ENCODE results near the gene ID4. TPM values are rescaled to one million over a fixed set of nuclear protein-coding genes. Genes with fewer than 3 reads are reported as not detected.

Gene ID4
- total RNA-seq, 1 donor from 2014 or later, result 103 TPM

- Histone ChIP-seq H3K4me1 (peaks cover 0 to 5% of the 10 kb centered on the region in 2 donors), H3K9me3 (no peaks in the 10 kb centered on the region), H3K27me3 (no peaks in the 10 kb centered on the region), H3K27ac (peak overlapping the region; percentile 96), H3K4me3 (peak overlapping the region; percentile 63 to 95), H3K36me3 (peaks cover 0 to 11% of the 10 kb centered on the region in 2 donors)
- intact Hi-C loops (cut with DNase I), result loop anchor here (5.0 kb wide), 2 partner anchors 117 to 307 kb away; no protein-coding TSS in a partner anchor
- TF ChIP-seq, protein P1, sequence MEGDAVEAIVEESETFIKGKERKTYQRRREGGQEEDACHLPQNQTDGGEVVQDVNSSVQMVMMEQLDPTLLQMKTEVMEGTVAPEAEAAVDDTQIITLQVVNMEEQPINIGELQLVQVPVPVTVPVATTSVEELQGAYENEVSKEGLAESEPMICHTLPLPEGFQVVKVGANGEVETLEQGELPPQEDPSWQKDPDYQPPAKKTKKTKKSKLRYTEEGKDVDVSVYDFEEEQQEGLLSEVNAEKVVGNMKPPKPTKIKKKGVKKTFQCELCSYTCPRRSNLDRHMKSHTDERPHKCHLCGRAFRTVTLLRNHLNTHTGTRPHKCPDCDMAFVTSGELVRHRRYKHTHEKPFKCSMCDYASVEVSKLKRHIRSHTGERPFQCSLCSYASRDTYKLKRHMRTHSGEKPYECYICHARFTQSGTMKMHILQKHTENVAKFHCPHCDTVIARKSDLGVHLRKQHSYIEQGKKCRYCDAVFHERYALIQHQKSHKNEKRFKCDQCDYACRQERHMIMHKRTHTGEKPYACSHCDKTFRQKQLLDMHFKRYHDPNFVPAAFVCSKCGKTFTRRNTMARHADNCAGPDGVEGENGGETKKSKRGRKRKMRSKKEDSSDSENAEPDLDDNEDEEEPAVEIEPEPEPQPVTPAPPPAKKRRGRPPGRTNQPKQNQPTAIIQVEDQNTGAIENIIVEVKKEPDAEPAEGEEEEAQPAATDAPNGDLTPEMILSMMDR (IDR thresholded peaks at IDR 0.05), result no peak
- DNase-seq (ENCODE audit: low spot score in 2 of 2), result no peak
These were observed 2.0 kb downstream of the ID4 start for GRCh38 chr6:19839237-19839546.

DNA sequence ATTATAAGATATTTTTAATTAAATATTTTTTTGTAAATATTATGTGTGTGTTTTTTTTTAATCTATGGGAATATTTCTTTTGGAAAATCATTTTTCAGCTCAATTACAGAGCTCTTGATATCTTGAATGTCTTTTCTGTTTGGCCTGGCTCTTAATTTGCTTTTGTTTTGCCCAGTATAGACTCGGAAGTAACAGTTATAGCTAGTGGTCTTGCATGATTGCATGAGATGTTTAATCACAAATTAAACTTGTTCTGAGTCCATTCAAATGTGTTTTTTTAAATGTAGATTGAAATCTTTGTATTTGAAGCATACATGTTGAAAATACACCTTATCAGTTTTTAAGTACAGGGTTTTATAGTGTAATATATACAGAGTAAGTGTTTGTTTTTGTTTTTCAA is 2.6 kb downstream of the ID4 start:
- Histone ChIP-seq H3K27me3 (no peaks in the 10 kb centered on the region), H3K27ac (peak overlapping the region; percentile 96)
- intact Hi-C loops (cut with DNase I), result loop anchor here (5.0 to 10.0 kb wide), 5 partner anchors 117 to 1575 kb away; partner anchors contain the start of genes DEK and E2F3

DNA sequence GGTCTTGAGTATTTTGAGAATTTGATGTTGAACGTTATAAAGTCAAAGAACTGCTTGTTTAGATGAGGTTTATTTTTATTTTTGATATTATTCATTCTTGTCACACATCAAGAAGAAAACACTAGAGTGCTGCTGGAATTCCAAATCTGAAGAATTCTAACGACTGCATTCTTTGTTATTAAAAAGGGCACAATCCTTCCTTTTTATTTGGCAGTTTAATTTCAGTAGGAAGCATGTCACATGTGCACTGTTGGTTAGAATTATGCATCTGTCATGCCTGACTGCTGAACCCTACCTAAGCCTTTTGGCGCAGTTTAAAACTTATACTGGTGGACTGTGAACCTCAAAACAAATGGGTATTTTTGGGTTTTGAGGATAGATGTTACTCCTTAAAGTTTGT is 4.0 kb downstream of the ID4 start:
- TF ChIP-seq, protein P1 (IDR thresholded peaks at IDR 0.05), result no peak
- H3K27me3 ChIP-seq, result no peaks in the 10 kb centered on the region
- H3K36me3 ChIP-seq, result peaks cover 0 to 11% of the 10 kb centered on the region in 2 donors
- H3K4me1 ChIP-seq, result peaks cover 0 to 18% of the 10 kb centered on the region in 2 donors
- H3K9me3 ChIP-seq, result no peaks in the 10 kb centered on the region
- peak overlapping the region; percentile 96 for H3K27ac ChIP-seq
- H3K4me3 ChIP-seq, result peak overlapping the region; percentile 63 to 95
- no peak for DNase-seq (ENCODE audit: low spot score in 2 of 2)
- intact Hi-C loops (cut with DNase I), result loop anchor here (10.0 kb wide), 3 partner anchors 516 to 1576 kb away; partner anchors contain the start of genes DEK and E2F3

More for the DNA sequence above, 2.6 kb downstream of the ID4 start:
- Histone ChIP-seq H3K4me3 (peak overlapping the region; percentile 63 to 95), H3K9me3 (no peaks in the 10 kb centered on the region), H3K36me3 (peaks cover 0 to 11% of the 10 kb centered on the region in 2 donors), H3K4me1 (peaks cover 0 to 9% of the 10 kb centered on the region in 2 donors)
- DNase-seq (ENCODE audit: low spot score in 2 of 2), result no peak
- TF ChIP-seq, protein P1 (IDR thresholded peaks at IDR 0.05), result no peak

- no peaks in the 10 kb centered on the region for H3K9me3 ChIP-seq
- TF ChIP-seq, protein P1 (IDR thresholded peaks at IDR 0.05), result no peak
- H3K4me3 ChIP-seq, result peak overlapping the region in 1 of 2 donors; percentile 95
- peaks cover 0 to 11% of the 10 kb centered on the region in 2 donors for H3K36me3 ChIP-seq
- H3K4me1 ChIP-seq, result peaks cover 0 to 18% of the 10 kb centered on the region in 2 donors
- DNase-seq (ENCODE audit: low spot score in 2 of 2), result no peak
- H3K27ac ChIP-seq, result peak overlapping the region; percentile 96
- intact Hi-C loops (cut with DNase I), result loop anchor here (10.0 kb wide), 3 partner anchors 517 to 1577 kb away; partner anchors contain the start of genes DEK and E2F3
- H3K27me3 ChIP-seq, result no peaks in the 10 kb centered on the region
These were observed 5.0 kb downstream of the ID4 start for GRCh38 chr6:19842030-19842615.

GRCh38 chr6:19844689-19845088 is 7.5 kb downstream of the ID4 start:
- no peaks in the 10 kb centered on the region for H3K27me3 ChIP-seq
- H3K4me1 ChIP-seq, result peaks cover 0 to 21% of the 10 kb centered on the region in 2 donors
- no peak for DNase-seq (ENCODE audit: low spot score in 2 of 2)
- TF ChIP-seq, protein P1 (IDR thresholded peaks at IDR 0.05), result no peak
- peak overlapping the region; percentile 96 for H3K27ac ChIP-seq
- peak overlapping the region in 1 of 2 donors; percentile 24 for H3K4me3 ChIP-seq
- H3K9me3 ChIP-seq, result no peaks in the 10 kb centered on the region
- intact Hi-C loops (cut with DNase I), result loop anchor here (10.0 kb wide), 3 partner anchors 520 to 1580 kb away; partner anchors contain the start of genes DEK and E2F3
- no peaks in the 10 kb centered on the region for H3K36me3 ChIP-seq

All from ascending aorta (tissue), 2 donors.